OCI-LY3 (cell line): ENCODE measurements around the gene MACC1.

ENCODE experiments used
- CTCF ChIP-seq: fragments of 200-600, 300-600 bp; sonication (generic); IDR thresholded peaks from 2 replicates; pipeline ENCODE4 v1.5.1; 2014; ENCODE audit warnings: antibody characterized with exemption, low read length, low read depth
- EZH2phosphoT487 ChIP-seq: fragments of 200-600 bp; shearing (Covaris generic); IDR thresholded peaks from 2 replicates; pipeline ENCODE4 v1.6.1; 2018; ENCODE audit warnings: antibody characterized with exemption, mixed run types, low read depth

GRCh38 chr7:20122073-20122472, 95.1 kb downstream of the MACC1 start:
- TF ChIP-seq EZH2phosphoT487, result no peak
- no peak for TF ChIP-seq CTCF
